Glutamatergic neuron (in vitro differentiated cells): Measurements from ENCODE around the gene STAP2. TPM values are rescaled to one million over a fixed set of nuclear protein-coding genes. Genes with fewer than 3 reads are reported as not detected.

Source experiments
- DNase-seq: peaks from one replicate; pipeline ENCODE4 v3.0.0; 2022
- H3K27ac Mint-ChIP-seq: one replicate; pipeline ENCODE4 v1.8.0; 2020; ENCODE audit warnings: mild to moderate bottlenecking, mixed read lengths, inconsistent platforms; ENCODE audit not compliant: unreplicated experiment
- H3K27me3 Mint-ChIP-seq: one replicate; pipeline ENCODE4 v1.8.0; 2020; ENCODE audit warnings: mild to moderate bottlenecking, moderate library complexity, mixed read lengths, inconsistent platforms; ENCODE audit not compliant: unreplicated experiment
- H3K36me3 Mint-ChIP-seq: one replicate; pipeline ENCODE4 v1.8.0; 2020; ENCODE audit warnings: mild to moderate bottlenecking, mixed read lengths, inconsistent platforms; ENCODE audit not compliant: unreplicated experiment
- H3K4me1 Mint-ChIP-seq: one replicate; pipeline ENCODE4 v1.8.0; 2020; ENCODE audit warnings: mild to moderate bottlenecking, low read depth, mixed read lengths, inconsistent platforms; ENCODE audit not compliant: unreplicated experiment
- H3K4me3 Mint-ChIP-seq: one replicate; pipeline ENCODE4 v1.8.0; 2020; ENCODE audit warnings: mild to moderate bottlenecking, mixed read lengths, inconsistent platforms; ENCODE audit not compliant: unreplicated experiment
- H3K9me3 Mint-ChIP-seq: one replicate; pipeline ENCODE4 v1.8.0; 2020; ENCODE audit warnings: mild to moderate bottlenecking, moderate library complexity, mixed read lengths, inconsistent platforms; ENCODE audit not compliant: unreplicated experiment
- CTCF ChIP-seq: fragments of 200-600 bp; sonication (generic); IDR thresholded peaks from one replicate; pipeline ENCODE4 v1.5.0; 2021; ENCODE audit not compliant: partially characterized antibody, unreplicated experiment
- total RNA-seq: library from RNA; stranded (reverse); fragmentation: NEBNext Ultra II Directional; extraction: Animal tissue kit (Norgen Biotek cat#: 25700); gene quantifications from one replicate; pipeline ENCODE4 v1.2.1, GENCODE V29; 2021; ENCODE audit not compliant: unreplicated experiment

The STAP2 gene
- total RNA-seq, 1 donor from 2014 or later, result 18.1 TPM

- H3K27me3 Mint-ChIP-seq, result peaks cover 12% of the 10 kb centered on the region
- TF ChIP-seq CTCF, result no peak
- peaks cover 7% of the 10 kb centered on the region for H3K4me1 Mint-ChIP-seq
- H3K9me3 Mint-ChIP-seq, result peaks cover 8% of the 10 kb centered on the region
- H3K27ac Mint-ChIP-seq, result peak within 1 kb of the TSS; percentile 66
- peak within 1 kb of the TSS; percentile 85 for H3K4me3 Mint-ChIP-seq
- peak; percentile 95 for DNase-seq
- no peaks in the 10 kb centered on the region for H3K36me3 Mint-ChIP-seq
These were observed 33.9 kb downstream of the STAP2 start, which contains the start of gene FSD1 for GRCh38 chr19:4304538-4305256. TSS of gene FSD1 (plus strand) at chr19:4304598. CDS start at chr19:4304747, 149 bp downstream.

- H3K27me3 Mint-ChIP-seq, result peaks cover 12% of the 10 kb centered on the region
- TF ChIP-seq CTCF, result no peak
- H3K4me3 Mint-ChIP-seq, result peak overlapping the region; percentile 85
- no peaks in the 10 kb centered on the region for H3K36me3 Mint-ChIP-seq
- H3K9me3 Mint-ChIP-seq, result peaks cover 8% of the 10 kb centered on the region
- DNase-seq, result no peak
- H3K4me1 Mint-ChIP-seq, result peaks cover 7% of the 10 kb centered on the region
- peak overlapping the region; percentile 66 for H3K27ac Mint-ChIP-seq
These were observed 34.6 kb downstream of the STAP2 start for GRCh38 chr19:4303819-4304537.

GRCh38 chr19:4302243-4302640, 36.4 kb downstream of the STAP2 start, which contains the start of gene TMIGD2:
TSS of gene TMIGD2 (minus strand) at chr19:4302389. CDS start at chr19:4302385, 4 bp downstream.
- H3K27ac Mint-ChIP-seq, result no peak within 1 kb of the TSS
- DNase-seq, result no peak
- TF ChIP-seq CTCF, result no peak
- H3K9me3 Mint-ChIP-seq, result peaks cover 8% of the 10 kb centered on the region
- peaks cover 12% of the 10 kb centered on the region for H3K27me3 Mint-ChIP-seq
- H3K36me3 Mint-ChIP-seq, result no peaks in the 10 kb centered on the region
- peaks cover 7% of the 10 kb centered on the region for H3K4me1 Mint-ChIP-seq
- H3K4me3 Mint-ChIP-seq, result peak within 1 kb of the TSS; percentile 16

- no peak overlapping the region for H3K27ac Mint-ChIP-seq
These were observed 36.9 kb downstream of the STAP2 start for GRCh38 chr19:4301590-4302242.

More at GRCh38 chr19:4301590-4302242, 36.9 kb downstream of the STAP2 start:
- Mint-ChIP-seq H3K36me3 (no peaks in the 10 kb centered on the region), H3K9me3 (peaks cover 8% of the 10 kb centered on the region), H3K4me1 (peaks cover 6% of the 10 kb centered on the region), H3K27me3 (peaks cover 10% of the 10 kb centered on the region), H3K4me3 (peak overlapping the region; percentile 16)
- no peak for TF ChIP-seq CTCF
- no peak for DNase-seq
